Hepatocyte (in vitro differentiated cells): Measurements from ENCODE around the gene LDAH. TPM values are rescaled to one million over a fixed set of nuclear protein-coding genes. Genes with fewer than 3 reads are reported as not detected.

ENCODE experiments used
- DNase-seq: peaks from one replicate; pipeline ENCODE4 v3.0.0-alpha.2; 2016; ENCODE audit warnings: low spot score
- H2AFZ ChIP-seq: fragments of 200-600 bp; sonication (generic); 2 replicates; pipeline ENCODE4 v1.6.0; 2016; ENCODE audit warnings: antibody characterized with exemption, mild to moderate bottlenecking
- H3K27ac ChIP-seq: fragments of 200-600 bp; sonication (generic); 2 replicates; pipeline ENCODE4 v1.5.1; 2016; ENCODE audit warnings: mild to moderate bottlenecking
- H3K27me3 ChIP-seq: fragments of 200-600 bp; sonication (generic); 2 replicates; pipeline ENCODE4 v1.6.1; 2016
- H3K36me3 ChIP-seq: fragments of 200-600 bp; sonication (generic); replicated peaks from 2 replicates; pipeline ENCODE4 v1.5.1; 2016; ENCODE audit warnings: low read depth; ENCODE audit not compliant: insufficient read depth
- H3K4me1 ChIP-seq: fragments of 200-600 bp; sonication (generic); 2 replicates; pipeline ENCODE4 v1.5.1; 2016; ENCODE audit warnings: mild to moderate bottlenecking, moderate library complexity; ENCODE audit not compliant: insufficient read depth
- H3K4me2 ChIP-seq: fragments of 200-600 bp; sonication (generic); 2 replicates; pipeline ENCODE4 v1.6.0; 2016
- H3K4me3 ChIP-seq: fragments of 200-600 bp; sonication (generic); 2 replicates; pipeline ENCODE4 v1.5.1; 2016; ENCODE audit warnings: mild to moderate bottlenecking
- H3K79me2 ChIP-seq: fragments of 200-600 bp; sonication (generic); 2 replicates; pipeline ENCODE4 v1.6.0; 2017; ENCODE audit warnings: mild to moderate bottlenecking
- H3K9me2 ChIP-seq: fragments of 200-600 bp; sonication (generic); replicated peaks from 2 replicates; pipeline ENCODE4 v1.6.0; 2017; ENCODE audit warnings: mild to moderate bottlenecking; ENCODE audit not compliant: insufficient read depth
- H3K9me3 ChIP-seq: fragments of 200-600 bp; sonication (generic); 2 replicates; pipeline ENCODE4 v1.5.1; 2016; ENCODE audit warnings: low read depth, mild to moderate bottlenecking
- H4K20me1 ChIP-seq: fragments of 200-600 bp; sonication (generic); 2 replicates; pipeline ENCODE4 v1.6.0; 2016; ENCODE audit warnings: mild to moderate bottlenecking; ENCODE audit not compliant: insufficient read depth, poor library complexity, severe bottlenecking
- CTCF ChIP-seq: fragments of 200-600 bp; sonication (generic); IDR thresholded peaks from 2 replicates; pipeline ENCODE4 v1.5.1; 2016; ENCODE audit warnings: antibody characterized with exemption, mild to moderate bottlenecking; ENCODE audit not compliant: poor library complexity
- EZH2 ChIP-seq: fragments of 200-600 bp; sonication (generic); IDR thresholded peaks from 2 replicates; pipeline ENCODE4 v1.6.1; 2016; ENCODE audit warnings: antibody characterized with exemption, mild to moderate bottlenecking, borderline replicate concordance
- EZH2phosphoT487 ChIP-seq: fragments of 200-600 bp; sonication (generic); IDR thresholded peaks from one replicate; pipeline ENCODE4 v1.6.1; 2018; ENCODE audit warnings: antibody characterized with exemption, mild to moderate bottlenecking, low read depth, moderate library complexity; ENCODE audit not compliant: unreplicated experiment, severe bottlenecking
- WGBS: methylation state at CpG from one replicate; pipeline ENCODE4 v1.1.6; 2016; ENCODE audit warnings: low lambda C conversion rate; ENCODE audit errors: missing lambda C conversion rate; 5-methylcytosine and 5-hydroxymethylcytosine counted together
- polyA plus RNA-seq: library from polyadenylated mRNA; unstranded; fragments of >200 nt; fragmentation: Nextera tagmentation; extraction: Ambion mirVana; gene quantifications from 2 replicates; pipeline ENCODE4 v1.2.1, GENCODE V29; 2016
- total RNA-seq: library from RNA; depleted of rRNA; stranded (reverse); fragments of >200 nt; gene quantifications from 2 replicates; pipeline ENCODE4 v1.2.3, GENCODE V29; 2014

The LDAH gene
- total and polyA plus RNA-seq, 2 experiments from 2014 or later: 15.2 to 27.8 TPM

- Histone ChIP-seq H4K20me1 (no peaks in the 10 kb centered on the region), H3K79me2 (peaks cover 33% of the 10 kb centered on the region), H3K4me2 (peak overlapping the region; percentile 98), H3K4me1 (peaks cover 20% of the 10 kb centered on the region), H3K4me3 (no peak overlapping the region), H3K36me3 (no peaks in the 10 kb centered on the region), H3K9me3 (no peaks in the 10 kb centered on the region), H3K9me2 (no peaks in the 10 kb centered on the region), H2AFZ (no peak overlapping the region), H3K27ac (no peak overlapping the region), H3K27me3 (no peaks in the 10 kb centered on the region)
- no peak for TF ChIP-seq EZH2phosphoT487
- TF ChIP-seq EZH2: no peak
- no peak for TF ChIP-seq CTCF
- 96% methylated on average over 9 of the region's 9 CpGs for WGBS
- no peak for DNase-seq
These were observed 174.1 kb downstream of the LDAH start for GRCh38 chr2:20648831-20649230.

GRCh38 chr2:20648206-20648605 is 174.7 kb downstream of the LDAH start:
- Histone ChIP-seq H3K4me2 (no peak overlapping the region), H3K9me2 (no peaks in the 10 kb centered on the region), H3K4me3 (no peak overlapping the region), H3K79me2 (peaks cover 33% of the 10 kb centered on the region), H4K20me1 (no peaks in the 10 kb centered on the region), H3K27me3 (no peaks in the 10 kb centered on the region), H3K36me3 (no peaks in the 10 kb centered on the region), H3K9me3 (no peaks in the 10 kb centered on the region), H3K4me1 (peaks cover 20% of the 10 kb centered on the region), H3K27ac (no peak overlapping the region), H2AFZ (no peak overlapping the region)
- TF ChIP-seq CTCF: no peak
- no peak for TF ChIP-seq EZH2phosphoT487
- no peak for TF ChIP-seq EZH2
- no peak for DNase-seq
- 88% methylated on average over 4 of the region's 4 CpGs for WGBS

- H3K27me3 ChIP-seq: no peaks in the 10 kb centered on the region
- H3K27ac ChIP-seq: no peak overlapping the region
These were observed 175.2 kb downstream of the LDAH start for GRCh38 chr2:20647738-20648137.

More at GRCh38 chr2:20647738-20648137, 175.2 kb downstream of the LDAH start:
- WGBS: 83% methylated on average over 8 of the region's 8 CpGs
- Histone ChIP-seq H3K79me2 (peaks cover 33% of the 10 kb centered on the region), H3K4me2 (no peak overlapping the region), H3K9me3 (no peaks in the 10 kb centered on the region), H3K4me3 (no peak overlapping the region), H4K20me1 (no peaks in the 10 kb centered on the region), H3K36me3 (no peaks in the 10 kb centered on the region), H3K4me1 (peaks cover 20% of the 10 kb centered on the region), H3K9me2 (no peaks in the 10 kb centered on the region), H2AFZ (no peak overlapping the region)
- no peak for DNase-seq
- no peak for TF ChIP-seq EZH2
- TF ChIP-seq CTCF: no peak
- no peak for TF ChIP-seq EZH2phosphoT487
